Upper lobe of left lung (tissue), 4 donors: Measurements from ENCODE around the gene CTNNBIP1.

Experiments used
- POLR2AphosphoS5 ChIP-seq, 2 donors: sonication (generic); formaldehyde crosslinking; IDR thresholded peaks; one replicate each; pipeline ENCODE4 v1.5.1; 2017; ENCODE audit warnings: antibody characterized with exemption in 2 of 2
- TF ChIP-seq, protein P1 (sequence below), 6 experiments: fragments of 450-650 bp in 4 of 6; fragments of 200-600 bp in 2 of 6; sonication (generic) in 2 of 6; IDR thresholded peaks; one replicate each; pipeline ENCODE4 v1.5.1; 2016 to 2019; ENCODE audit warnings: antibody characterized with exemption in 6 of 6

DNA sequence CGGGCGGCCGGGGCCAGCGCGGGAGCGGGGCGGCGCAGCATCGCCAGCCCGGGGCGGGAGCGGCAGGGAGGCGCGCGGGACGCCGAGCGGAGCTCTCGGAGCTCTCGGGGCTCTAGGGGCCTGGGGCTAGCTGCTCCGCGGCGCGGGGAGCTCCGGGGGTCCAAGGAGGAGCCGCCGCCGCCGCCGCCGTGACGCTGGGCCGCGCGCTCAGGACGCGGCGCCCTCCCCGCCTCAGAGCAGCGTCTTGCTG, 86.5 kb downstream of the CTNNBIP1 start:
- no peak for TF ChIP-seq POLR2AphosphoS5 (IDR thresholded peaks at IDR 0.05)
- TF ChIP-seq, protein P1, sequence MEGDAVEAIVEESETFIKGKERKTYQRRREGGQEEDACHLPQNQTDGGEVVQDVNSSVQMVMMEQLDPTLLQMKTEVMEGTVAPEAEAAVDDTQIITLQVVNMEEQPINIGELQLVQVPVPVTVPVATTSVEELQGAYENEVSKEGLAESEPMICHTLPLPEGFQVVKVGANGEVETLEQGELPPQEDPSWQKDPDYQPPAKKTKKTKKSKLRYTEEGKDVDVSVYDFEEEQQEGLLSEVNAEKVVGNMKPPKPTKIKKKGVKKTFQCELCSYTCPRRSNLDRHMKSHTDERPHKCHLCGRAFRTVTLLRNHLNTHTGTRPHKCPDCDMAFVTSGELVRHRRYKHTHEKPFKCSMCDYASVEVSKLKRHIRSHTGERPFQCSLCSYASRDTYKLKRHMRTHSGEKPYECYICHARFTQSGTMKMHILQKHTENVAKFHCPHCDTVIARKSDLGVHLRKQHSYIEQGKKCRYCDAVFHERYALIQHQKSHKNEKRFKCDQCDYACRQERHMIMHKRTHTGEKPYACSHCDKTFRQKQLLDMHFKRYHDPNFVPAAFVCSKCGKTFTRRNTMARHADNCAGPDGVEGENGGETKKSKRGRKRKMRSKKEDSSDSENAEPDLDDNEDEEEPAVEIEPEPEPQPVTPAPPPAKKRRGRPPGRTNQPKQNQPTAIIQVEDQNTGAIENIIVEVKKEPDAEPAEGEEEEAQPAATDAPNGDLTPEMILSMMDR (IDR thresholded peaks at IDR 0.05) = no peak
